HTERT RPE-1 (cell line): ENCODE measurements around the gene AP3D1.

Source experiments
- in situ Hi-C: fragments of 300-500 bp; cut with MboI; formaldehyde crosslinking; loops from 4 replicates; pipeline ENCODE4 v1.14.3; 2020; ENCODE audit warnings: low sequenced_read_pairs

AP3D1 gene

DNA sequence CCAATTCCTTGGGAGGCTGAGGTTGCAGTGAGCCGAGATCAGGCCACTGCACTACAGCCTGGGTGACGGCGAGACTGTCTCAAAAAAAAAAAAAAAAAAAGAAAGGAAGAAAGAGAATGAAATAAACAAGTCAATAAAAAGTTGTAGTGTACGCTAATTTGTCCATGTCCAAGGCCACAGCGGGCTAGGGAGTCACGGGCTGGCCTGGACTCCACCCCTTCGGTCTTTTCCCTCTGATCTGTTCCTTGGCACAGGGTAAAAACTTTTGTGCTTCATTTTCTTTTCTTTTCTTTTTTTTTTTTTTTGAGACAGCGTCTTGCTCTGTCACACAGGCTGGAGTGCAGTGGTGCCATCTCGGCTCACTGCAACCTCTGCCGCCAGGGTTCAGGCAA is 80.9 kb downstream of the AP3D1 start:
- in situ Hi-C loops = no loop called here

DNA sequence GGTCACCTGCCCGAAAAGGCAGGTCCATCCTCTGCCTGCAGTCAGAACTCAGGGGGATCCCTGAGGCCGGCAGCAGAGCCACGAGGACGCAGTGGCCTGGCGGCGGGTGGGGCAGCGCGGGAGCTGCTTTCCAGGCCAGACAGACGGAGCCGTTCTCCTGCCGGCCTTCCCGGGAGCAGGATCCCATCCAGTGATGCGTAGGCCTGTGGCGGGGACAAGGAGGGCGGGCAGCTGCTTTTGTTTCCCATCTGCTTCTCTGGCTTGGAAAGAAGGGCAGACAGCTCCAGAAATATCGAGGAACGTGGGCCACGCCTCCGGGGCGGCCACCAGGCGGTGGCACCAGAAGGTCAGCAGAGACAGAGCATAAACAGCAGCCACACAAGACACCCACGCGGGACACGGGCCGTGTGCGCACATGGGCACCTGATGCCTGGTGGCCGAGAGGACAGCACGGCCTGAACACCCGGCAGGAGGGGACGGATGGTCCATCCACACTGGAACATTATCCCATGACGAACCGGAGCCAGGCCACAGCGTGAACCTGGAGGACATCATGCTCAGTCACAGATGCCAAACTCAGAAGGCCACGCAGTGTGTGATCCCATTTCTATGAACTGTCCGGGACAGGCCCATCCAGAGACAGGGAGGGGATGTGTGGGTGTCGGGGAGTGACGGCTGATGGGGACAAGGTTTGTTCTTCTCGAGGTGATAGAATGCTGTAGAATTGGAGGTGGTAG is 86.4 kb downstream of the AP3D1 start:
- in situ Hi-C loops = no loop called here

DNA sequence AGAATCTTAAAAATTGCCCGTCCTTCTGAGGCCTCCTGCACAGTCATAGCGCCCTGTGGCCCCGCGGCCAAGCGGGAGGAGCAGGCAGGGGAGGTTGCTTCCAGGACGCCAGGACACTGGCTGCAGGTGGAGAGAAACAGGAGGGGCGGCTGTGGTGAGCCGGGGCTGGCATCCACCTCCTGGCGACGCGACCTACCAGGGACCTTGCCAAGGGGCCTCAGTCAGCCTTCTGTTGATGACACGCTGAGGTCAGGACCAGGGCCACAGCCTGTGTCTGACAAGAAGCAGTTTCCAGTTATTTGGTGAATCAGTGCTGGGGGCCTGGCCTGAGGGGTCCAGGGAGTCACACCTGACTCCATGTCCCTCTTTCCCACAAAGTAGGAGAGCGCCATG is 87.0 kb downstream of the AP3D1 start:
- in situ Hi-C loops = no loop called here

DNA sequence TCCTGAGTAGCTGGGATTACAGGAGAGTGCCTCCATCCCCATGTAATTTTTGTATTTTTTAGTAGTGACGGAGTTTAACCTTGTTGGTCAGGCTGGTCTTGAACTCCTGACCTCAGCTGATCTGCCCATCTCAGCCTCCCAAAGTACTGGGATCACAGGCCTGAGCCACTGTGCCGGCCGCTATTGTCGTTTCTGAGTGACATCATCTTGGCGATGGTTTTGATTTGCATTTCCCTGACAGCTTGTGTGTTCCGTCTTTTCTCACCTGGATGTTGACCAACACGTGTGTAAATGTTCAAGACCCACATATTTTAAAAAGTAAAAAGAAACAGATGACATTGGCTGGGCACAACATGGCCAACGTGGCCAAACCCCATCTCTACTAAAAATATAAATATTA is 87.5 kb downstream of the AP3D1 start:
- in situ Hi-C loops = no loop called here

DNA sequence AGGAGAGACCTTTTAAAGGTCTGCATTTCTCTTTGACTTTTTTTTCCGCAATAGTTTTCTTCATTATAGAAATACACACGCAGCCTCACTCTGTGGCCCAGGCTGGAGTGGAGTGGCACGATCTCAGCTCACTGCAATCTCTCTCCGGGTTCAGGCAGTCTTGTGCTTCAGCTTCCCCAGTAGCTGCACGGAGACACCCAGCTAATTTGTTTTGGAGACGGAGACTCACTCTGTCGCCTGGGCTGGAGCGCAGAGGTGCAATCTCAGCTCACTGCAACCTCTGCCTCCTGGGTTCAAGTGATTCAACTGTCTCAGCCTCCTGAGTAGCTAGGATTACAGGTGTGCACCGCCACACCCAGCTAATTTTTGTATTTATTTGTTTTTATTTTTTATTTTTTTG is 88.6 kb downstream of the AP3D1 start:
- in situ Hi-C loops = no loop called here

DNA sequence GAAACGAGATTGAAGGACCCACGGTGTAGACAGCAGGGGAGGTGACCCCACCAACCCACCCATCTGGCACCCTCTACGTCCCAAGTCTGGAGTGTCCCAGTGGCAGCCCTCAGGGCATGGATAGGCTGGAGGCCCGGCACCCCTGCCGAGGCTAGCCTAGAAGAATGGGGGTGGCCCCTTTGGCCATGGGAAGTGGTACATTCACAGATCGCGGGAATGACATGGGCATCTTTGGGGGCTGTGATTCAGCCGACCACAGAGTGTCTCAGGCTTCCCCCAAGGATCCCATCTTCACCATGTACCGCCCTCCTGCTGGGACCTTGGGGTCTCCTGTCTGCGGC is 89.0 kb downstream of the AP3D1 start:
- in situ Hi-C loops = no loop called here

DNA sequence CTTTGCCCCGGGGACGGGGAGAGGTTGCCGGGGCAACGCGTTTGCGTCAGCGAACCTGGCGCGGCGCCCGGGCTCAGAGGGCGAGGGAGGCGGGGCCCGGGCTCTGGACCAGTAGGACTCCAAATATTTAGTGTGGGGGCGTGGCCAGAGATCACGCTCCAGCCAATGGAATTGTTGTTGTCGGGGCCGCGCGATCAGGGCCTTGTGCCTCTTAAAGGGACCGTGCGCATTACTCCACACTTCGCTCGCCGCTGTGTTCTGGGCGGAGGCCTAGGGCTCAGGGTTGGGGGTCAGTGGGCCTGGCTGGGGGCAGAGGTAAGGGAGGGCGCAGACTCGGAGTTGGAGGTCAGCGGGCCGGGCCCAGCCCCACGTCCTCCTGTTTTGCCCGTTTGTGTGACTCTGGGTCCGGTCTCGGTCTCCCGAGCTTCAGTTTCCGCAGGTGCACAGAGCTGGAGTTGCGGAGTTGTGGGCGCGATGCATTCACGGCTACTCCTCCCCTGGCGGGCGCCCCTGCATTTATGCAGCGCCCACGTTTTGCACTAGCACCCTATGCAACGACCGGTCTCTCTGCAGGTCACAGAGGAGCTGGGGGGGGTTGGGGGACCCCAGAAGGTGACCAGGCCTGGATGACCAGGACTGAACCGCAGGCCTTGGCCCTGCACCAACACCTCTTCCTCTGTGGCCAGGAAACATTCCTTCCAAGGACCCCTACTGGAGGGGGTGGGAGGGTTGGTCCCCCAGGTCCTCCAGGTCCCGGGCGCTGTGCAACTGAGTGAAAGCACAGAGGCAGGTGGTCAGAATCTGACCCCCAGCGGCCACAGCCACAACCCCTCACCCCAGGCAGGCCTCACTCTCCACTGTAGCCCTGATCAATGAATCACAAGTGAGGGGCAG is 89.6 kb downstream of the AP3D1 start:
- in situ Hi-C loops = no loop called here

DNA sequence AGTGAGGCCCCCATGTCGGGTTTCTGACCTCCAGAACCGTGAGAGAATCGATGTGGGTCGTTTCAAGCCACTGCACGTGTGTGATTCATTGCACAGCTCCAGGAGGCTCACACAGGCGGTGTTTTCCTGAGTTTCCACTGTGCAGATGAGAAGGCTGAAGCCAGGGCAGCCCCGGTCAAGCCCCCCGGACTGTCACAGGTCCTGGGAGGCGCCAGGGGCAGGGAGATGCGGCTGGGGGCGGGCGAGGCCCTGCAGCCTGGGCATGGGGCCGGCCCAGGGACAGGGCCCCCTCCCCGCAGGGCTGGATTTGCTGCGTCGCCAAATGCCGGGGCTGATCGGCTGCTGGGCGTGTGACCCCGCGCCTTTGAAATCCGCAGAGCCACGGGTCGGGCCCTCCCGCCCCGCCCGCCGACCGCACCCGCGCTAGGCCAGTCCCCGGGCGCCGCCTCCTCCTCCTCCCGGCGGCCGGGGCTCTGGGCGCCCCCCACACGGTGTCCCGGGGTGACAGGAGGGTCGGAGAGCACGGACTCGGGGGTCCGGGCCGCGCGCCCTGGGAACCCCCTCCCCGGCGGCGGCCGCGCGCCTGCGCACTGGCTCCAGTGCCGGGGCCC is 90.4 kb downstream of the AP3D1 start:
- in situ Hi-C loops = no loop called here

DNA sequence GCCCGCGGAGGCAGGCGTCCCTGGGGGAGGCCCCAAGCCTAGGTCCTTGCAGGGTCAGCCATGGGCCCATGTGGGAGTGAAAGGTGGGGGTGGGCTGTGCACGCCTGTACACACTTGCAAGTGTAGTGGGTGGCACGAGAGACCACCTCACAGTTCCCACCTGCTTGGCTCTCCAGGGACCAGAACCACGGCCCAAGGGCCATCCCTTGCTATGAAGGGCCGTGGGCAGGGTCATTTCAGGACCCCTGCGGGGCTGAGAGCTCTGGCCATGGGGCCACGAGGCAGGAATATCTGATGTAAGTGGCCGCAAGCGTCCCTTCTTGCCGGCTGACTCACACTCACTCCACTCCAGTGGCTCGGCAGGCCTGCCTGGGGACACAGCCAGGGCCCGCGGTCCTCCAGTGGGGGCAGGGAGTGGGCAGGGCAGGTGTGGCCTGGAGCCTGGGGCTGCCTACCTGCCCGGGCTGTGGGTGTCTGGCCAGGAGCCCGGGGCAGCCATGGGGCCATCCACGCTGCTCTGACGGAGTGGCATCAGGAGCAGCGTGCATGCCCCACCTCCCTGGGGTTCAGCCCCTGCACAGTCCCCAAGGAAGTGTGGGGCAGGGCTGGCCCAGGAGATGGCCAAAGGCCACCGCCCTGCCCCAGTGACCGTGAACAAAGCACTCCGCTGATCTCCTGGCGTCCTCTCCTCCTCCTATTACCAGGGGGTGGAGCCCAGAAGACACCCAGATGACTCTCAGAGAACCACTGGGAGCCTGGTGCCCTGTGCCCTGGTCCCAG is 91.8 kb downstream of the AP3D1 start:
- in situ Hi-C loops = no loop called here

DNA sequence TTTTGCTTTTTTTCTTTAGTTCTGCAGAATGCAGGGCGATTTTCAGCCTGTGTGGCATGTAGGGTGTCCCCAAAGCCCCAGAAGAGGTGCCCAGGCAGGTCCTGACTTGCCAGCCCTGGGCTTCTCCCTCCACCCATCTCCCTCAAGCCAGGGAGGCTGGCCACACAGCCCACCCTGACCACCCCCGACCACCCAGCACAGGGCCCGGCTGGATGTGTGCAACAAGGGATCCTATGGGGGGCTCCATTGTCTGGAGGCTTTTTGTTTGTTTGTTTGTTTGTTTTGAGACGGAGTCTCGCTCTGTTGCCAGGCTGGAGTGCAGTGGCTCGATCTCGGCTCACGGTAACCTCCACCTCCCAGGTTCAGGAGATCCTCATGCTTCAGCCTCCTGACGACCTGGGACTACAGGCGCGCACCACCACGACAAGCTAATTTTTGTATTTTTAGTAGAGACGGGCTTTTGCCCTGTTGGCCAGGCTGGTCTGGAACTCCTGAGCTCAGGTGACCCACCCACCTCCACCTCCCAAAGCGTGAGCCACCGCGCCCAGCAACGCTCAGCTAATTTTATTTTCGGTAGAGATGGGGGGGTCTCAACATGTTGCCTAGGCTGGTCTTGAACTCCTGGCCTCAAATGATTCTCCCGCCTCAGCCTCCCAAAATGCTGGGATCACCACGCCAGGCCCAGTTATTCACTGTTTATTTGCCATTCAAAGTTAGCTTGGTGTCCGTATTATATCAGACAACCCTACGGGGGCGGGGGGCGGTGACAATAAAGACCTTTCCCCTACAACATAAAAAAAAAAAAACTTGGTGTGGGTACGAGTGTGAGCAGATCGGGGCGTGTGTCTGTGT is 92.6 kb downstream of the AP3D1 start:
- in situ Hi-C loops = no loop called here

DNA sequence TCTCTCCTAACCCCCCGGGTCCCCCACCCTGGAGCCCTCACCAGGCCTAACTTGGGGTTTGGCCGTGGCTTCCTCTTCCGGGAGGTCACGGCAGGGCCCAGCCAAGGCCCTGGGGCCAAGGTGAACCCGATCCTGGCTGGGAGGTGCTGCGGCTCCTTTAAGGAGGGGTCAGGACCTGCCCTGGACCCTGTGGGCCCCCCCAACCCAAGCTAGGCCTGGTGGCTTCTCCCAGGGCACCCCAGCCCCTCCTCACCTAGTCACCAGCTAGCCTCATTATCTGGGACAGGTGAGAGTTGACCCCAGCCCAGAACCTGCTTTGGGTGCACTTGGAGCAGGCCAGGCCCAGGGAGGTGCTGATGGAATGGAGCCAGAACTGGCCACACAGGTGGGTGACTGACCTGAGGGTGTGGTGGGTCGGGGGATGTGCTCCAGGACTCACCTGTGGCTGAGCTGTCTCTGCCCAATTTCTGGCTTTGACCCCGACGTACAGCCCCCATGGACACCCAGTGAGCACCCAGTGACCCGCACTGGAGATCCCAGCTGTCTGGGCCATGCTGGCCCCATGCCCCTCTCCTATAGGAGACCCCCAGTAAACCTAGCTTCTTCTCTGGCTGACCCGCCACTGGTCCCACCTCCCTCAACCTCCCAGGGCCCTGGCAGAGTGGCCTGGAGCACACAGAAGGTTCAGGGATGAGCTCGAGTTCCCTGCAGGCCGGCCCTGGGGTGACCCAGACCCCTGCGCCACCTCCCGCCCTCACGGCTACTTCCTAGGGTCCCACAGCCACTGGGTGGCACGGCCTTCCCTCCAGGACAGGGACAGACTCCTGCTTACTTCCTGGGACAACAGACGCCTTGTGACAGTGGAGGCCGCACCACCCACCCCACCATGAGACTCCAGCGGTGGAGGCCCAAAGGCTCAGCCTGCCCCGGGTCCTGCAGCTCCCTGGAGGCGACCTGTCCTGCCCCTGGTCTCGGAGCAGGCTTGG is 93.6 kb downstream of the AP3D1 start:
- in situ Hi-C loops = no loop called here

DNA sequence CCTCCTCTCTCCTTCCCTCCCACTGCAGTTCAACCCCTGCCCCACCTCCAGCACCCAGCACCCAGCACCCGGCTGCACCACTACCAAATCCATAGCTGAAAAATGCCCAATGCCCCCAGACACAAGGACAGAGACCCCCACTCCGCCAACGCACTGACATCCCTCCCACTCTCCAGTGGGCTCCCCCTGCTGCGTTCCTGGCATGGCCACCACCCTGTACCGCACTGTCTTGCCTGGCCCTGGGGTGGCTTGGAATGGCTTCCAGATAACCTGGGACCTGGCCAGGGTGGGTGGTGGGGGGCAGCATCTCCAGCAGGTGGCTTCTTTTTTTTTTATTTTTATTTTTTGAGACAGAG is 94.6 kb downstream of the AP3D1 start:
- in situ Hi-C loops = no loop called here

DNA sequence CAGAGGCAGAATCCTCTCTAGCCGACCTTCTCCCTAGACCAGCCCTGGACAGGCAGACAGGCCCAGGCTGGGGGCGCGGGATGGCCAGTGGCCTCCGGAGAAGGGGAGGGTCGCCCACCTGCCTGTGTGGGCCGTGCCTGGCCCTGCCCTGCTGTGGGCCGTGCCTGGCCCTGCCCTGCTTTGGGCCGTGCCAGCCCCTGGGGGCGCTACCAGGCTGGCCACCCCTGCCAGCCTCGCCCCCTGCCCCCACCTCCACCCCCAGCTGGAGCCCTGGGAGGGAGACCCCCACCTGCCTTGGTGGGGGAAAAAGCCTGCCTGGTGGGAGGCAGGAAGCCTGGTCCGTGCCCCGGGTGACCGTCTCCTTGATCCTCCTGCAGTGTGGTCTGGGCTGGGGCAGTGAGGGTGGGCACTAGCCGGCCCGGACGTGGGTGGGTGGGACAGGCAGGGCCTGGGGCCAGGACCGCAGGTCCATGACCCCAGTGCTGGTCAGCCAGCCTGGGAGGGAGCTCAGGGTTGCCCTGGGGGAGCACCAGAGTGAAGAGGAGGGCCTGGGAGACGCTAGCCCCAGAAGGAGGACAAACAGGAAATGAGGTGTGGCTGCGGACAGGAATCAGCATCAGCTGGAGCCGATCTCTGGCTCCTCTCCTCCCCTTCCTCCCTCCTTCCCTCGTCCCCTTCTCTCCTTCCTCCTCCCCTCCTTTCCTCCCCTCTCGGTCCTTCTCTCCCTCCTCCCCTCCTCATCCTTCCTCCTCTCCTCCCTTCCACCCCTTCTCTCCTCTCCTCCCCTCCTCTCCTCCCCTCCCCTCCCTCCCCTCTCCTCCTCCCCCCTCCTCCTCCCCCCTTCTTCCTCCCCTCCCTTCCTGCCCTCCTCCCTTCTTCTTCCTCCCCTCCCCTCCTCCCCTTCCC is 95.2 kb downstream of the AP3D1 start:
- in situ Hi-C loops = no loop called here

DNA sequence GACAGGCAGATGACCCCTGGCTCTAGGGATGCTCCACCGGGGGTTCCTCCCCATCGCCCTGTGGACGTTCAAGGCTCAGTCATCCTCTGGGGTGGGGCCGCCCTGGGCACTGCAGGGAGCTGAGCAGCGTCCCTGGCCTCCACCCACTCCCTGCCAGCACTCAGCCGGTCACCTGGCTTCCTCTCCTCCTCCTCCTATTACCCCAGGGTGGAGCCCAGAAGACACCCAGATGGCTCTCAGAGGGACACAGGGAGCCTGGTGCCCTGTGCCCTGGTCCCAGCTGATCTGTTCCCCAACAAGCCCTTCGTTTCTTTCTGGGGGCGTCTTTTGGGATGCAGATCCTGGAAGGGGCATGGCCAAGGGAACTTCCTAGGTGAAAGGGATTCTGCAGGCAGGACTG is 96.6 kb downstream of the AP3D1 start:
- in situ Hi-C loops = no loop called here

DNA sequence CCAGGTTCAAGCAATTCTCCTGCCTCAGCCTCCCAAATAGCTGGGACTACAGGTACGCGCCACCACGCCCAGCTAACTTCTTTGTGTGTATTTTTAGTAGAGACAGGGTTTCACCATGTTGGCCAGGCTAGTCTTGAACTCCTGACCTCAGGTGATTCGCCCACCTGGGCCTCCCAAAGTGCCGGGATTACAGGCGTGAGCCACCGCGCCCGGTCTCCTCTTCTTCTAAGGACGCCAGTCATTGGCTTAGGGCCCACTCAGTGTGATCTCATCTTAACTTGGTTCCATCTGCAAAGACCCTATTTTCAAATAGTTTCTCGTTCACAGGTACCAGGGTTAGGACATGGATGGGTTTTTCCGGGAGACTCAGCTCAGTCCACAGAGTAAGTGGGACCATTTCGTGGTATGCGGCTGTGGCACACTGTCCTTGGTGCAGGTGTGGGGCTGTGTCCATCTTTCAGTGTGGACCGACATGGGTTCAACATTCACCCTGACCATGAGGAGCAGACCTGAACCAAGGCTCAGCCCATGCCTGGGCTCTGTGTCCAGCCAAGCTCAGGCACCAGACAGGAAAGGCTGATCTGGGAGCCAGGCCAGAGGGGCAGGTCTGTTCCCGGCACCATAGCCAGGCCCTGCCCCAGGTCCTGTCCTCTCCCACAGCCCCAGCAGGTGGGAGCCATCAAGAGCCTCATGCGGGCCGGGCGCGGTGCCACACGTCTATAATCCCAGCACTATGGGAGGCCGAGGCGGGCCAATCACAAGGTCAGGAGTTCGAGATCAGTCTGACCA is 97.6 kb downstream of the AP3D1 start:
- in situ Hi-C loops = no loop called here

DNA sequence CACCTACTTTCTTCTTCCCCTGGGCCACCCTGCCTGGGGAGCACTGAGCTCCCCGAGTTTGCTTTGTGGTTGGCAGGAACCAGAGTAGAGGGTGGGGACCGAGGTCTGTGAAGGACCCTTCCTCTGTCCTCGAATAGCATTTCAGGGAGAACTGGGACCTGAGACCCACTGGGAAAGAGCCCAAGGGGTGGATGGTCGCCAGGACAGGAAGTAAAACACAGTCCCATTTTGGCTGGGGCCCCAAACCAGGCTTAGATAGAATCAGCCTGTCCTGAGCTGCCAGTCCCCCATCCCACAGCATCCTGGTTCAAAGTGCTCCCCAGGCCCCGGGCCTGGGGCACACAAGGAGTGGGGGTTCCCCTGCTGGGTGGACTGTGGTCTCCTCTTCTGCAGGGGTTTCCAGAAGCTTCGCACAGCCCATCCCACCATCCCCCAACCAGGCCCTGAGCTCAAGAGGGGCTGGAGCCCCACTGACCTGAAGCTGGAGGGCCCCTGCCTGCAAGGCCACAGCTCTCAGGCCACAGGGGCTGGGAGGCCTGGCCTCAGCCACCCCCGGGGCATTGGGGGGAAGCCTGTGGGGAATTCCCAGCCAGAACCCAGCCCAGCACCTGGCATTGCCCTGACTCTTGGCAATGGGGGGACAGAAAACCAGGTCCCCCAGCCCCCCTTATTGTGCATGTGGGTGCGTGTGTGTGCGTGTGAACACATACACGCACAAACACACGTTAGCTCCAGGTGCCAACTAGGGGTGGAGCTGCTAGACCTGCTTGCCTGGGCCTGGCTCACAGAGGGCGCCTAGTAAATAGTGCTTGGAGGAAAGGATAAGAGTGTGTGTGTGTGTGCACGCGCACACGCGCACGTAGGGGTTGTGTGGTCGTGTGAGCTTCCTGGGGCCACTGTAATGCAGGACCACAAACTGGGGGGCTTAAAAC is 99.3 kb downstream of the AP3D1 start:
- in situ Hi-C loops = no loop called here
